Spleen (tissue), 7 donors: ENCODE measurements around the gene PDGFC.

Experiments
- CTCF ChIP-seq, 11 experiments: fragments of 200-600 bp in 7 of 11; fragments of 450-650 bp in 4 of 11; sonication (generic) in 4 of 11; IDR thresholded peaks in 8 of 11; conservative IDR thresholded peaks in 3 of 11; 1 replicate in 7 of 11; 2 replicates in 4 of 11; pipeline versions ENCODE4 v1.4.0 to v1.8.0; 2016 to 2021; ENCODE audit warnings: antibody characterized with exemption in 11 of 11, inconsistent platforms in 4 of 11, mild to moderate bottlenecking in 1 of 11
- POLR2A ChIP-seq, 3 donors: fragments of 450-650 bp; IDR thresholded peaks; one replicate each; pipeline ENCODE4 v1.5.1; 2017; ENCODE audit warnings: antibody characterized with exemption in 3 of 3, mild to moderate bottlenecking in 1 of 3
- donor health status: DM: no; HTN: no; CAD: no; lungs with moderate emphysema.
- donor health status: DM: no; HTN: no; CAD: no.
- donor health status: DM: no; HTN: no; CAD: no.

- TF ChIP-seq POLR2A (IDR thresholded peaks at IDR 0.05), result no peak
- no peak for TF ChIP-seq CTCF (IDR thresholded peaks at IDR 0.05 in 8 of 11, conservative IDR thresholded peaks at IDR 0.05 in 3 of 11)
Observed at GRCh38 chr4:156815717-156816359, 155.8 kb downstream of the PDGFC start.
